Trophoblast cell (in vitro differentiated cells and primary cell): ENCODE measurements around the gene MIF.
A peak's percentile ranks its signal among the peaks of the same experiment; 100 is the strongest.

Experiments
- DNase-seq, 2 donors: peaks; one replicate each; pipeline ENCODE4 v3.0.0-alpha.2; 2016
- H2AFZ ChIP-seq: 2 replicates; pipeline ENCODE4 v1.6.1; 2013; ENCODE audit warnings: low read length, moderate library complexity, mild to moderate bottlenecking; ENCODE audit not compliant: insufficient read depth, poor library complexity
- H2AK5ac ChIP-seq: 2 replicates; pipeline ENCODE4 v1.6.1; 2013; ENCODE audit warnings: mild to moderate bottlenecking, low read length
- H2BK120ac ChIP-seq: 2 replicates; pipeline ENCODE4 v1.6.1; 2013; ENCODE audit warnings: low read length, mild to moderate bottlenecking, moderate library complexity; ENCODE audit not compliant: insufficient read depth, poor library complexity
- H2BK12ac ChIP-seq: 2 replicates; pipeline ENCODE4 v1.6.1; 2013; ENCODE audit warnings: mild to moderate bottlenecking, low read length, moderate library complexity
- H2BK5ac ChIP-seq: 2 replicates; pipeline ENCODE4 v1.6.1; 2013; ENCODE audit warnings: low read length, low read depth, moderate library complexity, mild to moderate bottlenecking; ENCODE audit not compliant: poor library complexity
- H3K14ac ChIP-seq: 2 replicates; pipeline ENCODE4 v1.6.1; 2013; ENCODE audit warnings: mild to moderate bottlenecking, low read length
- H3K18ac ChIP-seq: 2 replicates; pipeline ENCODE4 v1.6.1; 2013; ENCODE audit warnings: mild to moderate bottlenecking, low read length
- H3K23ac ChIP-seq: 2 replicates; pipeline ENCODE4 v1.6.1; 2013; ENCODE audit warnings: low read length
- H3K27ac ChIP-seq: 2 replicates; pipeline ENCODE4 v1.5.1; 2013; ENCODE audit warnings: low read depth, mild to moderate bottlenecking, inconsistent platforms, low read length, moderate library complexity
- H3K27me3 ChIP-seq: 2 replicates; pipeline ENCODE4 v1.6.1; 2013; ENCODE audit warnings: inconsistent platforms, mild to moderate bottlenecking, low read length, moderate library complexity; ENCODE audit not compliant: insufficient read depth
- H3K36me3 ChIP-seq, 2 experiments: 1 replicate in 1 of 2; 2 replicates in 1 of 2; pipeline ENCODE4 v1.6.1; 2013; ENCODE audit warnings: low read length in 2 of 2, mild to moderate bottlenecking in 2 of 2, moderate library complexity in 1 of 2; ENCODE audit not compliant: insufficient read depth in 2 of 2, control insufficient read depth in 1 of 2
- H3K4ac ChIP-seq: 2 replicates; pipeline ENCODE4 v1.6.1; 2013; ENCODE audit warnings: low read depth, mild to moderate bottlenecking, low read length, moderate library complexity
- H3K4me1 ChIP-seq, 2 experiments: 1 replicate in 1 of 2; 2 replicates in 1 of 2; pipeline ENCODE4 v1.6.1; 2013; ENCODE audit warnings: low read length in 2 of 2, mild to moderate bottlenecking in 2 of 2, moderate library complexity in 1 of 2; ENCODE audit not compliant: insufficient read depth in 2 of 2, control insufficient read depth in 1 of 2
- H3K4me2 ChIP-seq: 2 replicates; pipeline ENCODE4 v1.6.1; 2013; ENCODE audit warnings: inconsistent platforms, mild to moderate bottlenecking, low read length, moderate library complexity
- H3K4me3 ChIP-seq: 2 replicates; pipeline ENCODE4 v1.5.1; 2013; ENCODE audit warnings: mild to moderate bottlenecking, low read depth, low read length, inconsistent platforms
- H3K79me1 ChIP-seq: one replicate; pipeline ENCODE4 v1.6.1; 2013; ENCODE audit warnings: low read length
- H3K79me2 ChIP-seq: 2 replicates; pipeline ENCODE4 v1.6.1; 2013; ENCODE audit warnings: low read length, mild to moderate bottlenecking; ENCODE audit not compliant: control insufficient read depth, insufficient read depth, poor library complexity
- H3K9ac ChIP-seq: 2 replicates; pipeline ENCODE4 v1.6.1; 2013; ENCODE audit warnings: mild to moderate bottlenecking, low read length
- H3K9me3 ChIP-seq: 2 replicates; pipeline ENCODE4 v1.6.1; 2013; ENCODE audit warnings: low read depth, mild to moderate bottlenecking, control low read depth, inconsistent platforms, low read length; ENCODE audit not compliant: insufficient read depth
- H4K12ac ChIP-seq: 2 replicates; pipeline ENCODE4 v1.6.1; 2013; ENCODE audit warnings: low read depth, mild to moderate bottlenecking, low read length, moderate library complexity
- H4K8ac ChIP-seq: 2 replicates; pipeline ENCODE4 v1.6.1; 2013; ENCODE audit warnings: low read depth, mild to moderate bottlenecking, low read length, moderate library complexity
- H4K91ac ChIP-seq: one replicate; pipeline ENCODE4 v1.6.1; 2013; ENCODE audit warnings: low read depth, mild to moderate bottlenecking, low read length, moderate library complexity
- WGBS: extraction: QIAGEN DNeasy Blood & Tissue Kit; methylation state at CpG from one replicate; pipeline ENCODE4 v1.1.7; 2013; ENCODE audit warnings: missing lambda C conversion rate; ENCODE audit not compliant: insufficient read length, insufficient coverage; ENCODE audit errors: extremely low coverage; 5-methylcytosine and 5-hydroxymethylcytosine counted together

The MIF gene

GRCh38 chr22:23889620-23890019, 4.6 kb upstream of the MIF start:
- Histone ChIP-seq H3K9me3 (peaks cover 6% of the 10 kb centered on the region), H3K4me1 (peaks cover 3 to 4% of the 10 kb centered on the region in 2 experiments), H4K8ac (no peak overlapping the region), H3K79me1 (peaks cover 7% of the 10 kb centered on the region), H3K4me2 (no peak overlapping the region), H4K91ac (no peak overlapping the region), H2BK5ac (no peak overlapping the region), H2BK120ac (no peak overlapping the region), H3K79me2 (peaks cover 1% of the 10 kb centered on the region), H2AK5ac (no peak overlapping the region), H3K27me3 (no peaks in the 10 kb centered on the region), H3K27ac (no peak overlapping the region), H2BK12ac (no peak overlapping the region), H3K18ac (no peak overlapping the region), H3K9ac (no peak overlapping the region), H3K4ac (no peak overlapping the region), H3K36me3 (no peaks in the 10 kb centered on the region), H3K23ac (no peak overlapping the region), H3K14ac (no peak overlapping the region), H4K12ac (no peak overlapping the region), H3K4me3 (no peak overlapping the region), H2AFZ (no peak overlapping the region)
- no peak for DNase-seq
- no CpG with 5 or more reads among the region's 5 CpGs for WGBS

- no peak overlapping the region for H3K23ac ChIP-seq
- H4K8ac ChIP-seq, result no peak overlapping the region
- H3K27me3 ChIP-seq, result no peaks in the 10 kb centered on the region
- H2BK5ac ChIP-seq, result no peak overlapping the region
- H2AK5ac ChIP-seq, result no peak overlapping the region
- no peak overlapping the region for H3K9ac ChIP-seq
- no peak overlapping the region for H3K4me3 ChIP-seq
- H3K79me2 ChIP-seq, result peaks cover 9% of the 10 kb centered on the region
- no peak overlapping the region for H3K27ac ChIP-seq
- DNase-seq, result peak; percentile 79 to 93
- H3K4ac ChIP-seq, result no peak overlapping the region
- H2BK120ac ChIP-seq, result no peak overlapping the region
- no CpG with 5 or more reads among the region's 7 CpGs for WGBS
- peaks cover 9 to 13% of the 10 kb centered on the region in 2 experiments for H3K4me1 ChIP-seq
- H3K4me2 ChIP-seq, result no peak overlapping the region
- H3K79me1 ChIP-seq, result peaks cover 13% of the 10 kb centered on the region
- H3K14ac ChIP-seq, result no peak overlapping the region
- H3K9me3 ChIP-seq, result peaks cover 6% of the 10 kb centered on the region
- H3K36me3 ChIP-seq, result peaks cover 13 to 14% of the 10 kb centered on the region in 2 experiments
- H2AFZ ChIP-seq, result no peak overlapping the region
- no peak overlapping the region for H4K91ac ChIP-seq
- H3K18ac ChIP-seq, result no peak overlapping the region
- no peak overlapping the region for H2BK12ac ChIP-seq
- no peak overlapping the region for H4K12ac ChIP-seq
Measured at GRCh38 chr22:23891726-23892125, 2.5 kb upstream of the MIF start.

GRCh38 chr22:23892130-23892529, 2.1 kb upstream of the MIF start:
- Histone ChIP-seq H2BK12ac (no peak overlapping the region), H3K14ac (no peak overlapping the region), H2BK5ac (no peak overlapping the region), H4K8ac (no peak overlapping the region), H4K12ac (no peak overlapping the region), H3K4me1 (peaks cover 9 to 13% of the 10 kb centered on the region in 2 experiments), H3K23ac (no peak overlapping the region), H3K18ac (no peak overlapping the region), H2BK120ac (no peak overlapping the region), H3K79me2 (peaks cover 9% of the 10 kb centered on the region), H2AK5ac (no peak overlapping the region), H3K27me3 (no peaks in the 10 kb centered on the region), H3K36me3 (peaks cover 17 to 18% of the 10 kb centered on the region in 2 experiments), H3K9ac (no peak overlapping the region), H3K79me1 (peaks cover 13% of the 10 kb centered on the region), H3K27ac (no peak overlapping the region), H3K4me3 (no peak overlapping the region), H3K4me2 (no peak overlapping the region), H4K91ac (no peak overlapping the region), H2AFZ (no peak overlapping the region), H3K9me3 (peaks cover 6% of the 10 kb centered on the region), H3K4ac (no peak overlapping the region)
- DNase-seq, result peak in 1 of 2 donors; percentile 16
- WGBS, result no CpG with 5 or more reads among the region's 2 CpGs

GRCh38 chr22:23892706-23893105, 1.5 kb upstream of the MIF start:
- Histone ChIP-seq H2BK5ac (no peak overlapping the region), H3K4me2 (no peak overlapping the region), H4K8ac (no peak overlapping the region), H3K27me3 (no peaks in the 10 kb centered on the region), H3K4ac (no peak overlapping the region), H3K4me3 (no peak overlapping the region), H2AK5ac (no peak overlapping the region), H3K9ac (no peak overlapping the region), H3K14ac (no peak overlapping the region), H3K79me2 (peaks cover 9% of the 10 kb centered on the region), H4K91ac (no peak overlapping the region), H3K23ac (no peak overlapping the region), H2BK120ac (no peak overlapping the region), H3K27ac (no peak overlapping the region), H3K4me1 (peaks cover 9 to 13% of the 10 kb centered on the region in 2 experiments), H3K36me3 (peaks cover 19 to 21% of the 10 kb centered on the region in 2 experiments), H2BK12ac (no peak overlapping the region), H3K79me1 (peaks cover 13% of the 10 kb centered on the region), H2AFZ (no peak overlapping the region), H3K9me3 (peaks cover 6% of the 10 kb centered on the region), H4K12ac (no peak overlapping the region), H3K18ac (no peak overlapping the region)
- WGBS, result no CpG with 5 or more reads among the region's 4 CpGs
- peak; percentile 86 to 94 for DNase-seq
